ENCODE data around the gene NAA80. TPM values are rescaled to one million over a fixed set of nuclear protein-coding genes. Genes with fewer than 3 reads are reported as not detected.

NAA80 gene
- total RNA-seq, 2 experiments from 2014 or later: 17.6 to 18.7 TPM

- no peak for ATAC-seq
- Mint-ChIP-seq H3K36me3 (ENCODE audit: low read depth) (no peaks in the 10 kb centered on the region), H3K4me1 (peaks cover 16% of the 10 kb centered on the region), H3K27ac (no peak overlapping the region), H3K27me3 (peaks cover 24% of the 10 kb centered on the region), H3K9me3 (ENCODE audit: low read depth) (no peaks in the 10 kb centered on the region), H3K4me3 (no peak overlapping the region)
- intact Hi-C loops (cut with DNase I, micrococcal nuclease): loop anchor here in 1 of 2 experiments (5.0 to 10.0 kb wide), 2 partner anchors 55 to 148 kb away; partner anchors contain the start of genes HYAL2 and TUSC2
- no peak for DNase-seq
- POLR2A ChIA-PET: no interaction called here
- CTCF ChIA-PET: interaction anchor here (0.9 to 1.0 kb wide), 3 partner anchors 11 to 75 kb away, joined by 3 read pairs; no protein-coding TSS in a partner anchor
Measured at GRCh38 chr3:50269977-50270413, 29.2 kb downstream of the NAA80 start.

- intact Hi-C loops (cut with DNase I, micrococcal nuclease): no loop called here
- no peak overlapping the region for H3K27ac Mint-ChIP-seq
- peaks cover 18% of the 10 kb centered on the region for H3K27me3 Mint-ChIP-seq
- CTCF ChIA-PET: interaction anchor here (0.9 kb wide), 2 partner anchors 10 to 75 kb away, joined by 3 read pairs; no protein-coding TSS in a partner anchor
- no peaks in the 10 kb centered on the region for H3K9me3 Mint-ChIP-seq (ENCODE audit: low read depth)
- POLR2A ChIA-PET: no interaction called here
- peaks cover 14% of the 10 kb centered on the region for H3K4me1 Mint-ChIP-seq
- DNase-seq: no peak
- H3K4me3 Mint-ChIP-seq: no peak overlapping the region
- H3K36me3 Mint-ChIP-seq (ENCODE audit: low read depth): no peaks in the 10 kb centered on the region
- no peak for ATAC-seq
Measured at GRCh38 chr3:50269460-50269859, 29.7 kb downstream of the NAA80 start.

DNA sequence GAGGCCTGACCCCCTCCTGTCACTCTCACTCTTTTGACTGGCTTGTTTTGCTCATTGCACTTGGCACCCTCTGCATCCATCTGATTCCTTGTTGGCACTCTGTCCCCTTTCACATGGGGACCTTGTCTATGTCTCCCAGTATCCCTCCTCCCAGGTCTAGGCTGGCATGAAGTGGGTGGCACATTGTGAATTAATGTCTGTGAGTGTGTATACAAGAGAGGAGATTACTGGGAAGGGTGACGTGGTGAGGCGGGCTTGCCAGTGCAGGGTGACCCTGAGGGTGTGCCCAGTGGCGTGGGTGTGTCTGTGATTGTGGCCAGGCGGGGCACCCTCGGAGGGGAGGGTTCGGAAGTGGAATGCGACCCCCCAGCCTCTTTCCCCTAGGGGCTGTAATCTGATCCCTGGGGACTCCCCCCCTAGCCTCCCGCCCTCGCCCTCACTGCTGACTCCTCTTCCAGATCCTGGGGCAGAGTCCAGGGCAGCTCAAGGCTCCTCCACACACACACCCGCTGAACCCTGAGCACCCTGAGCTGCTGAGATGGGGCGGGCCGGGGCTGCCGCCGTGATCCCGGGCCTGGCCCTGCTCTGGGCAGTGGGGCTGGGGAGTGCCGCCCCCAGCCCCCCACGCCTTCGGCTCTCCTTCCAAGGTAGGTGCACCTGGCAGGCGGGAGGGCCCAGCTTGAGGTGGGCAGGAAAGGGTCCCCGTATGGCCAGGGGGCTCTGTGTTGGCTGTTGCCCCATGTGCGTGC, 30.3 kb downstream of the NAA80 start, which contains the start of gene SEMA3B:
Gene SEMA3B, plus strand, starts transcription at position 445 of the 749 bp plus-strand sequence. Its CDS starts 94 bp downstream, at position 539.
- no peaks in the 10 kb centered on the region for H3K9me3 Mint-ChIP-seq (ENCODE audit: low read depth)
- no peak for DNase-seq
- no peaks in the 10 kb centered on the region for H3K36me3 Mint-ChIP-seq (ENCODE audit: low read depth)
- no peak within 1 kb of the TSS for H3K4me3 Mint-ChIP-seq
- intact Hi-C loops (cut with DNase I, micrococcal nuclease): no loop called here
- CTCF ChIA-PET: no interaction called here
- peaks cover 9% of the 10 kb centered on the region for H3K4me1 Mint-ChIP-seq
- no peak for ATAC-seq
- H3K27me3 Mint-ChIP-seq: peaks cover 14% of the 10 kb centered on the region
- POLR2A ChIA-PET: no interaction called here
- H3K27ac Mint-ChIP-seq: no peak within 1 kb of the TSS

DNA sequence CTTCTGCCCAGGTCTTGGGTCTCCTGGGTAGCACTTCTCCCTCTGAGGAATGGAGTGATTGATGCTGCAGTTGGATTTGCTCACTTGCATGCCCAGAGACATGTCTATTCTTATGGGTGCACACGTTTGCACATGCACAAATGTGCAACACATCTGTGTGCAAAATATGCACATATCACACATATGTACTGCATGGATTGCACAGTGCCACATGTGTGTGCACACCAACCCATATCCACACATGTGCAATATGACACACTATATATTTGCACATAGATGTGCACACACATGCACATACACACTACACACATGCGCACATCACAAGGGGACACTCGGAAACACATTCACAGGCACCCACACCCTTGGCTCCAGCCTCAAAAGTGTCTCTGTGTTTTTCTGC, 30.9 kb downstream of the NAA80 start:
- H3K27me3 Mint-ChIP-seq: peaks cover 12% of the 10 kb centered on the region
- intact Hi-C loops (cut with DNase I, micrococcal nuclease): no loop called here
- CTCF ChIA-PET: interaction anchor here (2.7 kb wide), 1 partner anchor 76 kb away, joined by 7 read pairs; no protein-coding TSS in a partner anchor
- H3K4me1 Mint-ChIP-seq: peaks cover 8% of the 10 kb centered on the region
- H3K9me3 Mint-ChIP-seq (ENCODE audit: low read depth): no peaks in the 10 kb centered on the region
- no peaks in the 10 kb centered on the region for H3K36me3 Mint-ChIP-seq (ENCODE audit: low read depth)
- no peak for ATAC-seq
- no peak overlapping the region for H3K4me3 Mint-ChIP-seq
- H3K27ac Mint-ChIP-seq: no peak overlapping the region
- DNase-seq: no peak
- POLR2A ChIA-PET: no interaction called here

DNA sequence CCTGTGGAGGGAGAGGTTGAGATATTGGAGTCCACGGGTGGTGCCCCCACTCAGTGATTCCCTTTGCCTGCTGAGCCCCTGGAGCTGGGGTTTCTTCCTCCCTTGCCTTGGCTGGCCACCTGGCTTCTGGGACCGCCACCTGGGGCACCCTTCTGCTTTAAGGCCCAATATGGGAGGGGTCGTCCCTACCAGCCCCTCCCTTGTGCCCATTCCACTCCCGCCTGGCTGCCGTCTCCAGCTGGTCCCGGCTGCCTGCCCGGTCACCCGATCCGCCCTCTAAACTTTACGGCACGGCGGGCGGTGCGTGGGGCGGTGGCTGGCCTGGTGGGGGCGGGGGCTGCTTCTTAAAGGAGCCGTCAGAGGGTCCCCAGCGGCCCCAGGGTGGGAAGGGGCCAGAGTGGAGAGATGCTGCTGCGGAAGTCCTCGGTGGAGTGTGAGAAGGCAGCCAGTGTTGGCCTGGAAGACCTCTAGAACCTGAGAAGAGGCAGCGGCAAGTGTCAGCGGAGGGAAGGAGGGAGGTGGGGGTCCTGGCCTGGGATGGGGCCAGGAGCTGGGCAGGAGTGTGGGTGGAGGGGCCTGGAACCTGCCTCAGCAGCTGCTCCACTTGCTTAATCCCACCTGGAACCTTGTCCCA, 31.8 kb downstream of the NAA80 start:
- intact Hi-C loops (cut with DNase I, micrococcal nuclease): no loop called here
- no peak for ATAC-seq

DNA sequence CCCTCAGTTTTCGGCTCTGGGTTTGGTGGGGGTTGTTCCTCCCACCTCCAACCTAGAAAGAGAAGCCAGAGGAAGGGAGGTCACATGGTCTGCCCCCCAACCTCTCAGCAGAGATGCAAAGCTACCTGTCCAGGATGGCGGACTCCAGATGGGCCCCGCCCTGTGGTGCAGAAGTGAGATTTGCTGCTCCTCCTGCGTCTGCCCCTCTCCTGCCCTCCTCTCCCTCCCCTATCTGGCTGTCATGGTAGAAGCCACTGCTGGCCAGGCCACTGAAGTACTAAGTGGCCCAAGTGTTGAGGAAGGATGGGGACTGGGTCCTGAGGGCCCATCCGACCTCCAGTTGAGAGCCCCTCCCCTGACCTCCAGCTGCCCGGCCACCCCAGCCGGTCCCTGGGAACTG, 32.4 kb downstream of the NAA80 start:
- intact Hi-C loops (cut with DNase I, micrococcal nuclease): no loop called here

More for the DNA sequence above, 31.8 kb downstream of the NAA80 start:
- no peak overlapping the region for H3K4me3 Mint-ChIP-seq
- H3K36me3 Mint-ChIP-seq (ENCODE audit: low read depth): no peaks in the 10 kb centered on the region
- no peaks in the 10 kb centered on the region for H3K9me3 Mint-ChIP-seq (ENCODE audit: low read depth)
- POLR2A ChIA-PET: no interaction called here
- no peak overlapping the region for H3K27ac Mint-ChIP-seq
- peaks cover under 1% of the 10 kb centered on the region for H3K4me1 Mint-ChIP-seq
- CTCF ChIA-PET: interaction anchor here (0.6 to 2.7 kb wide), 6 partner anchors 9 to 601 kb away, joined by 3 to 8 read pairs (median 5); no protein-coding TSS in a partner anchor
- no peak for DNase-seq
- peaks cover 8% of the 10 kb centered on the region for H3K27me3 Mint-ChIP-seq

GRCh38 chr3:50266017-50266416, 33.2 kb downstream of the NAA80 start:
- ChIA-PET CTCF (interaction anchor here (0.6 to 2.7 kb wide), 3 partner anchors 19 to 86 kb away, joined by 5 to 8 read pairs (median 7); no protein-coding TSS in a partner anchor), POLR2A (no interaction called here)
- no peaks in the 10 kb centered on the region for H3K36me3 Mint-ChIP-seq (ENCODE audit: low read depth)
- H3K9me3 Mint-ChIP-seq (ENCODE audit: low read depth): no peaks in the 10 kb centered on the region
- intact Hi-C loops (cut with DNase I, micrococcal nuclease): no loop called here
- H3K4me3 Mint-ChIP-seq: no peak overlapping the region
- ATAC-seq: no peak
- no peak for DNase-seq
- peaks cover 8% of the 10 kb centered on the region for H3K27me3 Mint-ChIP-seq
- H3K4me1 Mint-ChIP-seq: no peaks in the 10 kb centered on the region
- H3K27ac Mint-ChIP-seq: no peak overlapping the region

More for the DNA sequence above, 32.4 kb downstream of the NAA80 start:
- ATAC-seq (no peak), DNase-seq (no peak)
- Mint-ChIP-seq H3K4me1 (no peaks in the 10 kb centered on the region), H3K36me3 (ENCODE audit: low read depth) (no peaks in the 10 kb centered on the region), H3K27ac (no peak overlapping the region), H3K4me3 (no peak overlapping the region), H3K27me3 (peaks cover 8% of the 10 kb centered on the region), H3K9me3 (ENCODE audit: low read depth) (no peaks in the 10 kb centered on the region)
- ChIA-PET CTCF (interaction anchor here (0.6 to 2.7 kb wide), 6 partner anchors 9 to 76 kb away, joined by 3 to 8 read pairs (median 5); partner anchors contain the start of gene GNAT1), POLR2A (no interaction called here)

DNA sequence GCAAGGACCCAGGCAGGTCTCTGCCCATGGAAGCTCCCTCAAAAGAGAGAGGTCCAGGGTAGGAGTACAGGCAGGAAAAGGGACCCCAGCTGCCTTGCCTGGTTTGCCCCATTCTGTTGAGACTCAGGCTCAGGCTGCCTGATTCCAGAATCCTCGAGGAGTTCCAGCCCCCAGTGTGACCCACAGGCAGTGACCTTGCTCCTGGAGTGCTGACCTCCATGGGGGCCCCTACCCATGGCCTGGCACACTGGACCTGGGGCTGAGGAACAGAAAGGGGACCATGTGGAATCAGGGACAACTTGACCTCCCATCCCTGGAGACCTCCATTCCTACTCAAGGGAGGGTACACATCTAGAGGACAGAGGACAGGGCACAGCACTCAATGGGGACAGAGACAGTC, 33.6 kb downstream of the NAA80 start:
- H3K9me3 Mint-ChIP-seq (ENCODE audit: low read depth): no peaks in the 10 kb centered on the region
- no peaks in the 10 kb centered on the region for H3K36me3 Mint-ChIP-seq (ENCODE audit: low read depth)
- no peak for DNase-seq
- ChIA-PET CTCF (interaction anchor here (0.6 to 2.7 kb wide), 3 partner anchors 18 to 87 kb away, joined by 5 to 8 read pairs (median 7); no protein-coding TSS in a partner anchor), POLR2A (no interaction called here)
- no peaks in the 10 kb centered on the region for H3K4me1 Mint-ChIP-seq
- no peak for ATAC-seq
- no peak overlapping the region for H3K27ac Mint-ChIP-seq
- H3K27me3 Mint-ChIP-seq: peaks cover 8% of the 10 kb centered on the region
- intact Hi-C loops (cut with DNase I, micrococcal nuclease): no loop called here
- no peak overlapping the region for H3K4me3 Mint-ChIP-seq

GRCh38 chr3:50264964-50265485, 34.2 kb downstream of the NAA80 start:
- no peaks in the 10 kb centered on the region for H3K36me3 Mint-ChIP-seq (ENCODE audit: low read depth)
- DNase-seq (no peak), ATAC-seq (no peak)
- no peak overlapping the region for H3K27ac Mint-ChIP-seq
- peaks cover 8% of the 10 kb centered on the region for H3K27me3 Mint-ChIP-seq
- intact Hi-C loops (cut with DNase I, micrococcal nuclease): no loop called here
- H3K4me1 Mint-ChIP-seq: no peaks in the 10 kb centered on the region
- POLR2A ChIA-PET: no interaction called here
- no peaks in the 10 kb centered on the region for H3K9me3 Mint-ChIP-seq (ENCODE audit: low read depth)
- CTCF ChIA-PET: interaction anchor here (1.1 to 2.3 kb wide), 2 partner anchors 18 to 70 kb away, joined by 3 to 10 read pairs; no protein-coding TSS in a partner anchor
- no peak overlapping the region for H3K4me3 Mint-ChIP-seq

DNA sequence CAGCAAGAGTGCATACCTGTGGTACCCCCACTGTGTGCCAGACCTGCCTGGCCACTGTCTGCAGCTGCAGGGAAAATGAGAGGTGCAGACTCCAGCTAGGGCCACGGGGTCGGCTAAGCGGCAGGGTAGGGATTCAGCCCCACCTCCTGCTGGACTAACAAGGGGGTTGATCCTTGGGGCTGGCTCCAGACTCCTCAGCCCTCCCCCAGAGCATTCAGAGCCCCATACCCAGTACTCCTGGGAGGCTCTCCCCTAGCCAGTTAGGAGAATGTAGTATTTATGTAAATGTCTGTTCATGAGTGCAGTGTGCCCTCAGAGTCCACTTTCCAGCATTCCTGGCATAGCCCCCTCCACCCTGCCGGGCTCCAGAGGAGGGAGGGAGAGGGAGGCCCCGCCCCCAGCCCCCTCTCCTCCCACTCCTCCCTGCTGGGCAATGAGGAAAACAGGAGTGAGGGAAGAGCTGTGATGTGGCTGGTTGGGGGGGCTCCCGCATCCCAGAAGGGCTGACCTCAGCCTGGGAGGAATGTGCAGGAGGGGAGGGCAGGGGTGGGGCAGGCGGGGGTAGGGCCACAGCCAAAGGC, 34.7 kb downstream of the NAA80 start:
- H3K27ac Mint-ChIP-seq: no peak overlapping the region
- ATAC-seq (no peak), DNase-seq (no peak)
- H3K27me3 Mint-ChIP-seq: peaks cover 8% of the 10 kb centered on the region
- ChIA-PET POLR2A (no interaction called here), CTCF (interaction anchor here (0.6 to 2.3 kb wide), 7 partner anchors 9 to 534 kb away, joined by 3 to 10 read pairs (median 3); no protein-coding TSS in a partner anchor)
- no peaks in the 10 kb centered on the region for H3K36me3 Mint-ChIP-seq (ENCODE audit: low read depth)
- H3K4me3 Mint-ChIP-seq: no peak overlapping the region
- intact Hi-C loops (cut with DNase I, micrococcal nuclease): no loop called here
- H3K9me3 Mint-ChIP-seq (ENCODE audit: low read depth): no peaks in the 10 kb centered on the region
- H3K4me1 Mint-ChIP-seq: peaks cover 4% of the 10 kb centered on the region
